ENCODE results near the gene PAH.

DNA sequence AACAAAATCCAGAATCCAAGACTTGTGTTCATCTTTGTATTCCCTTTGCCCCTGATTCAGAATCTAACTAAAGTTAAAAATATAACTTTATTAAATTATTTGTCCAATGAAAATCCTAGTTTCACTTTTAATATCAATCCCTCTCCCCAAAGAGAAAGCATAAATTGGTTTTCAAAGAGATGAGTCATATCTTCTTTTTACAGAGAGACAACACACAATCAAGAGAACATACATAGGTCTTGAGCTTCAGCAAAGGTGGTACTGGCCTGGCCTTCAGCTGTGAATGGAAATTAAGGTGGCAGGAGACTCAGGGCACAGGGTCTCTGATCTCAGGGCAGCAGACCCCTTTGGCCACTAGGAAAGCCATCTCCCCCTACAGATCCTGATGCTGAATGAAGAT is 36.2 kb upstream of the PAH start:
- no peak for TF ChIP-seq RB1 (IDR thresholded peaks at IDR 0.05; ENCODE audit: borderline replicate concordance)
- TF ChIP-seq, protein P1, sequence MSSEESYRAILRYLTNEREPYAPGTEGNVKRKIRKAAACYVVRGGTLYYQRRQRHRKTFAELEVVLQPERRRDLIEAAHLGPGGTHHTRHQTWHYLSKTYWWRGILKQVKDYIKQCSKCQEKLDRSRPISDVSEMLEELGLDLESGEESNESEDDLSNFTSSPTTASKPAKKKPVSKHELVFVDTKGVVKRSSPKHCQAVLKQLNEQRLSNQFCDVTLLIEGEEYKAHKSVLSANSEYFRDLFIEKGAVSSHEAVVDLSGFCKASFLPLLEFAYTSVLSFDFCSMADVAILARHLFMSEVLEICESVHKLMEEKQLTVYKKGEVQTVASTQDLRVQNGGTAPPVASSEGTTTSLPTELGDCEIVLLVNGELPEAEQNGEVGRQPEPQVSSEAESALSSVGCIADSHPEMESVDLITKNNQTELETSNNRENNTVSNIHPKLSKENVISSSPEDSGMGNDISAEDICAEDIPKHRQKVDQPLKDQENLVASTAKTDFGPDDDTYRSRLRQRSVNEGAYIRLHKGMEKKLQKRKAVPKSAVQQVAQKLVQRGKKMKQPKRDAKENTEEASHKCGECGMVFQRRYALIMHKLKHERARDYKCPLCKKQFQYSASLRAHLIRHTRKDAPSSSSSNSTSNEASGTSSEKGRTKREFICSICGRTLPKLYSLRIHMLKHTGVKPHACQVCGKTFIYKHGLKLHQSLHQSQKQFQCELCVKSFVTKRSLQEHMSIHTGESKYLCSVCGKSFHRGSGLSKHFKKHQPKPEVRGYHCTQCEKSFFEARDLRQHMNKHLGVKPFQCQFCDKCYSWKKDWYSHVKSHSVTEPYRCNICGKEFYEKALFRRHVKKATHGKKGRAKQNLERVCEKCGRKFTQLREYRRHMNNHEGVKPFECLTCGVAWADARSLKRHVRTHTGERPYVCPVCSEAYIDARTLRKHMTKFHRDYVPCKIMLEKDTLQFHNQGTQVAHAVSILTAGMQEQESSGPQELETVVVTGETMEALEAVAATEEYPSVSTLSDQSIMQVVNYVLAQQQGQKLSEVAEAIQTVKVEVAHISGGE (CRISPR knock-in tag; IDR thresholded peaks at IDR 0.05), result no peak
- no peak for TF ChIP-seq MTA3 (IDR thresholded peaks at IDR 0.05; ENCODE audit: borderline replicate concordance, low read length)
- TF ChIP-seq, protein P2, sequence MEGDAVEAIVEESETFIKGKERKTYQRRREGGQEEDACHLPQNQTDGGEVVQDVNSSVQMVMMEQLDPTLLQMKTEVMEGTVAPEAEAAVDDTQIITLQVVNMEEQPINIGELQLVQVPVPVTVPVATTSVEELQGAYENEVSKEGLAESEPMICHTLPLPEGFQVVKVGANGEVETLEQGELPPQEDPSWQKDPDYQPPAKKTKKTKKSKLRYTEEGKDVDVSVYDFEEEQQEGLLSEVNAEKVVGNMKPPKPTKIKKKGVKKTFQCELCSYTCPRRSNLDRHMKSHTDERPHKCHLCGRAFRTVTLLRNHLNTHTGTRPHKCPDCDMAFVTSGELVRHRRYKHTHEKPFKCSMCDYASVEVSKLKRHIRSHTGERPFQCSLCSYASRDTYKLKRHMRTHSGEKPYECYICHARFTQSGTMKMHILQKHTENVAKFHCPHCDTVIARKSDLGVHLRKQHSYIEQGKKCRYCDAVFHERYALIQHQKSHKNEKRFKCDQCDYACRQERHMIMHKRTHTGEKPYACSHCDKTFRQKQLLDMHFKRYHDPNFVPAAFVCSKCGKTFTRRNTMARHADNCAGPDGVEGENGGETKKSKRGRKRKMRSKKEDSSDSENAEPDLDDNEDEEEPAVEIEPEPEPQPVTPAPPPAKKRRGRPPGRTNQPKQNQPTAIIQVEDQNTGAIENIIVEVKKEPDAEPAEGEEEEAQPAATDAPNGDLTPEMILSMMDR (IDR thresholded peaks at IDR 0.05 in 2 of 3, conservative IDR thresholded peaks at IDR 0.05 in 1 of 3; ENCODE audit: control insufficient read depth in 2 of 3, extremely low read depth in 1 of 3, insufficient read depth in 1 of 3, low read depth in 3 of 3, low read length in 3 of 3), result no peak
- TF ChIP-seq, protein P3, sequence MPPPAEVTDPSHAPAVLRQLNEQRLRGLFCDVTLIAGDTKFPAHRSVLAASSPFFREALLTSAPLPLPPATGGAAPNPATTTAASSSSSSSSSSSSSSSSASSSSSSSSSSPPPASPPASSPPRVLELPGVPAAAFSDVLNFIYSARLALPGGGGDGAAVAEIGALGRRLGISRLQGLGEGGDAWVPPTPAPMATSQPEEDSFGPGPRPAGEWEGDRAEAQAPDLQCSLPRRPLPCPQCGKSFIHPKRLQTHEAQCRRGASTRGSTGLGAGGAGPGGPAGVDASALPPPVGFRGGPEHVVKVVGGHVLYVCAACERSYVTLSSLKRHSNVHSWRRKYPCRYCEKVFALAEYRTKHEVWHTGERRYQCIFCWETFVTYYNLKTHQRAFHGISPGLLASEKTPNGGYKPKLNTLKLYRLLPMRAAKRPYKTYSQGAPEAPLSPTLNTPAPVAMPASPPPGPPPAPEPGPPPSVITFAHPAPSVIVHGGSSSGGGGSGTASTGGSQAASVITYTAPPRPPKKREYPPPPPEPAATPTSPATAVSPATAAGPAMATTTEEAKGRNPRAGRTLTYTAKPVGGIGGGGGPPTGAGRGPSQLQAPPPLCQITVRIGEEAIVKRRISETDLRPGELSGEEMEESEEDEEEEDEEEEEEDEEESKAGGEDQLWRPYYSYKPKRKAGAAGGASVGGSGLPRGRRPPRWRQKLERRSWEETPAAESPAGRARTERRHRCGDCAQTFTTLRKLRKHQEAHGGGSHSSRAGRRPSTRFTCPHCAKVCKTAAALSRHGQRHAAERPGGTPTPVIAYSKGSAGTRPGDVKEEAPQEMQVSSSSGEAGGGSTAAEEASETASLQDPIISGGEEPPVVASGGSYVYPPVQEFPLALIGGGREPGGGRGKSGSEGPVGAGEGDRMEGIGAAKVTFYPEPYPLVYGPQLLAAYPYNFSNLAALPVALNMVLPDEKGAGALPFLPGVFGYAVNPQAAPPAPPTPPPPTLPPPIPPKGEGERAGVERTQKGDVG (CRISPR knock-in tag; IDR thresholded peaks at IDR 0.05), result no peak
- TF ChIP-seq BACH1 (IDR thresholded peaks at IDR 0.05; ENCODE audit: borderline replicate concordance), result no peak; the same call in 1 of the 2 replicates
- no peak; a peak in 1 of 4 replicates for TF ChIP-seq EP300 (IDR thresholded peaks at IDR 0.05; ENCODE audit: borderline replicate concordance in 1 of 2, control insufficient read depth in 1 of 2, low read depth in 2 of 2, low read length in 2 of 2)
- TF ChIP-seq POLR2A (IDR thresholded peaks at IDR 0.05; ENCODE audit: low read depth, low read length), result no peak
- no peak for TF ChIP-seq BHLHE40 (IDR thresholded peaks at IDR 0.05; ENCODE audit: borderline replicate concordance in 1 of 2, low read depth in 2 of 2, low read length in 1 of 2)

All from GM12878 (cell line).